ENCODE data around the gene FGD5.

Gene FGD5

DNA sequence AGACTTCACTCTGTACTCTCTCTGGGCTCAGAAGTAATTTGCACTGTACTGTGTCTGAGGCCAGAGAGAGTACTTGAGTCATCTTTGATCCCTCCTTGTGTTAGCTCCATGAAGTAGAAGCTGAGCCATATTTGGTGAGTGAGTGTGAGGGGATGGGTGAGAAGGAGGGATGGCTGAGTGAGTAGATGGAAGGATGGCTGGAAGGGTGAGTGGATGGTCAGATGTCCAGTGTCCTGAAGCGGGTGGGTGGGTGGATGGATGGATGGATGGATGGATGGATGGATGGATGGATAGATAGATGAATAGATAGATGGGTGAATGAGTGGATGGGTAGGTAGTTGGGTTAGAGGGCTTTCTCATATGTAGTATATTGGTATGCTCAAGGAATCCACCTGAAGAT lies 39.3 kb downstream of the FGD5 start:
- no peak for DNase-seq

DNA sequence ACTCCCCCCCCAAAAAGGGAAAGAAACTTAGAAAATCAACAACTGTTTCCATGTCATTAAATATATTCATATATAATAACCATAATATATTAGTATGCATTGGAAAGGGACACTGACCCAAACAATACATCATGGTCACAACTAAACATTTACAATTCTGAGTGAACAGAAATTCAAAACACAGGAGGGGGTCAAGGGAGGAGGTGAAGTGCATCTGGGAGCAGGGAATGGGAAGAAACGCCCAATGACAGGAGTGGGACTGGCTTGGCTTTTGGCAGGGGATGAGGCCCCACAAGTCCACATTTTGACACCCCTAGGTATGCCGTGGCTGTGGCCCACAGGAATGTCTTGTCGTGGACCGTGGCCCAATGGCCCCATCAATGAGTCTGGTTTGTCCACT lies 41.1 kb downstream of the FGD5 start:
- DNase-seq, result no peak

DNA sequence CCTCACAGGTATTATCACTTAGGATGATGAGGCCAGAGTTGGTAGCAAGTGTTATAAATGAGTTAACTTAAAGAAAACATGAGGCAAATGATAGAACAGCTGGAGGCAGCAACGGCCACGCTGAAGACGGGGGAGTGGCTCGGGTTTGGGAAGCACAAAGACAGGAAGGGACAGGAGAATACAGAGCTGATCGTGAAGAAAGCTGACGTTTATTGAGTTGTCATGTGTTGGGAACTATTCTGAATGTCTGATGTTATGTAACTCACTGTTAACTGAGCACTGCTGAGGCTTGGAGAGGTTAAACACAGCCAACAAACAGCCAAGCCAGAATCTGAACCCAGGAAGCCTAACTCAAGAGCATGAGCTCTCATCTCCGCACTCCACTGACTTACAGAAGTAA lies 42.3 kb downstream of the FGD5 start:
- no peak for DNase-seq

DNA sequence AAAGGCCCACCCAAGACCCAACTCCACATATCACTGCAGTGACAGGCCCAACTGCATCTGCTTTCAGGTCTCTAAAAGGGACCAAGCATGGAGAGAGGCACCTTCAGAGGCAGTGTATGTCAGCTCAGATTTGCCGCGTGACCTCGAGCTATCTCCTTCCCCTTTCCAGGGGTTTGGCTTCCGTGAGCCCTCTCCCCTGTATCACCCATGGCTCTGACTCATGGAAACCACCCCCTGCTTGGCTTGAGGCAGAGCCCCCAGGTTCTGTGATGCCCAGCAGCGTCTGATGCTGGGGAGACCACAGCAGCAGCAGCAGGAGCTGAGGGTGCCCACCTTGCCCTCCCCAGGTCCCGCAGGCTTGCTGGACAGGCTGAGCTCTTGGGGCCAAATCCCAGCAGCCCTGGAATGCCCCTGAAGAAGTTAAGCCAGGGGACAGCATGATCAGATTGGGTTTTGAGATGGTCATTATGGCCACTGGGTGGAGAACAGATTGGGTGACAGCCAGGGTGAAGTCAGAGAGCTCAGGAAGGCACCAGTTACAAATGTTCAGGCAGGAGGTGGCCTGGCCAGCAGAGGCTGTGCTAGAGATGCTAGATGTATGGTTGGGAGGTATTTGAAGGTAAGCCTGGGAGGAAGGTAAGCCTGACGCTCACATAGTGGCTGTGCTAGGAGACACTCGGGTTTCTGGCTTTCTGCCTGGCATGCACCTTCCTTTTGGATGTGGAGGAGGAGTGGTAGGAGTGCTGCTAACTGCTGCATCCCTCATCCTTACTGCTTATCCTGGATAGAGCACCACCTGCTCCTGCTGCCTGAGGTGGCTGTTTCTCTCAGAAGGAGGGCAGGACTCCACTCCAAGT lies 42.9 kb downstream of the FGD5 start:
- no peak for DNase-seq

DNA sequence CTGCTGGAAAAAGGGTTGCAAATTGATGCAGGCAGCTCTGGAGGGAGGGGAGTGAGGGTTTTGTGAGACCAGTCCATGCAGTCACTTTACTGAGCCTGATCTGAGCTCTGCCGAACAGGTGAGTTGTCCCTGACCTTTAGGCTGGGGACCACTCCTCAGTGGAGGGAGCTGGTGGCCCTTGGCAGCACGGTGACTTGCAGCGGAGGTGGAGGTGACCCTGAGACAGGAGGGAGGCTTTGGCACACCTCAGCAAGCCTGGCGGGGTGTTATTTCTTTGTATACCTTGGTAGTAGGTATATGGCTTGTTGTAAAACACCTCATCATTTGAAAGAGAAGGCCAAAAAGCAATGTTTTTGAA lies 43.5 kb downstream of the FGD5 start:
- DNase-seq, result no peak

DNA sequence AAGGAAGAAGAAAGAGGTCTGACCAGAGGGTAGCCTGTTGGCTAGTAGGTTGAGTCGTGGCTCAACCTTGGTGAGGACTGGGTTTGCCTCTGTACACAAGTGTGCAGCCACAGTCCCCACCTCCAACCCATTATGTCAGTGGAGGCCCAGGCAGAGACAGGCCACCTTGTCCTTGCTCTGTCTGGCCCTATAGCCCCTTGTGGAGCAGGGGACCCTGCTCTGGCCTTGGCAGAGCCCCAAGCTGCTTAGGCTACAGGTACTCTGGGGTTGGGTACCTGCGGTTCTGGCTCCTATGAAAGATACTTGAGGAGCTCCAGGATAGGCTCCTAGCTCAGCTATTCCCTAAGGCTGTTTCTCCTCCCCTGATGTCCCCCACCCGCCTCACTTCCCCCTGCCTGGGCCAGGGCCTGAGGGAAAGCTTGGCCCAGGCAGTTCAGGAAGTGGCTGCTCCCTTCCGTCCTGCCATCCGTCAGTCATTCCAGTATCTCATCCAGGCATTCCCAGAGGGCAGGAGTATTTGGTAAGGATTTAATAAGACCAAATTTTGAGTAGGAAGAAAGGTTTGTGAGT lies 44.0 kb downstream of the FGD5 start:
- no peak for DNase-seq

DNA sequence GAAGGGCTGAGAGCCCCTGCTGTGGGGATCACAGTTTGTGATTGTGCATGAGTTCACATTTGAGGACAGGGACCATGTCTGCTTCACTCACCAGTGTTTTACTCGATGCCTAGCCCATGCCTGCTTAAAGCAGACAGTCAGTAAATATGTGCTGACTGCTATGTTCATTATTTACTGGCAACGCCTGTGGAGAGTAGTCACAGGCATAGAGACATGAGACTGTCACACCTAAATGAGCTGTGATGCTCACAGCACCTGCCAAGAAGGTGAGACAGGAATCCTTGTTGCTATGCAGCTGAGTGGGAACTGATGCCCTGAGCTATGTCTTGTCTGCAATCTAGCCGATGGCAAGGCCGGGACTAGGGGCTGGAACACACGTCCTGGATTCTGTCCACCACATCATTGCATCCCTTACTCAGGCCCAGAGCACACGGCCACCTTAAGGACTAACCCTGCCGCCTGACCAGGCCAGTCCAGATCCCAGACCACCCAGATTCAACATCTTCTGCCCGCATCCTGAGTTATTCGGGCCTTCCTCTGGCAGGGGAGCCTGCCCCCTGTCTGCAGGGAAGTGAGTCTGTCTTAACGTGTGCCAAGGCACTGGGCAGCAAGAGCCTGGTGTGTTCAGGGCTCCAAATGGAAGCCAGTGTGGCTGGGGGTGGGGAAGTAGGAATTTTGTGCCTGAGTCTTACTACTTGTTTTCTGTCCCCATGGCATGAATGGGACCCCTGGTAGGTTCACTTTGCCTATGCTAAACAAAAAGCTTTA lies 44.8 kb downstream of the FGD5 start:
- DNase-seq, result no peak

DNA sequence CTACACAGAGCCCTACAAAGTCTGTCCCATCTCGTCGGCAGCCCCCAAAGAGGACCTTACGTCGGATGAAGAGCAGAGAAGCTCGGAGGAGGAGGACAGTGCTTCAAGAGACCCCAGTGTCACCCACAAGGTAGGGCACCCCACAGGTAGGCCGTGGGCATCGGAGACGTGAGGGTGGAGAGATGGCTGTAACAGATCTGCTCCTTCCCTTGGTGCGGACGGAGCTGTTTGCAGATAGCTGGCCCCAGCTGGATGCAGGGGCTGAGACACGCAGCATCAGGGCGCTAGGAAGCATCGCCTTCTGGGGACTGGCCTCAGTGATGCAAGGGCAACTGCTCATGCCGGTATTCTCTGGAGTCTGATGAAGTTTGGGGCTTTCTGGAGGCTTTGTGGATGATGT lies 45.4 kb downstream of the FGD5 start:
- no peak for DNase-seq

DNA sequence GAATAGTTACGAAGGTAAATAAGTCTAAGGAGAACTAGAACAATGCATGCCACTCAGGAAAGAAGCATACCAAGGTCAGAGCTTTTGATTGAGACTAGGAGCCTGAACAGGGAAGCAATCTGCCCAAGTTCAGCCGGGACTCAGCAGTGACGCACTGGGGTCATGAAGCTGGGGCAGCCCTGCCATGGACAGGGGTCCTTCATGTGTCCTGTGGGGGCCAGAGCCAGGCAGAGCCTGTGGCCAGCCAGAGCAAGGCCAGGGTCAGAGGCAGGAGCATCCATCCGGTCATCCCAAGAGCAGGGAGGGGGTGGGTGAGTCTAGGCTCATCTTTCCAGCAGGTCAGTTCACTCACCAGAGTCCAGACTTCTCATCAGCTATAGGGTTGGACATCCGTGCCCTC lies 47.9 kb downstream of the FGD5 start:
- DNase-seq, result no peak

DNA sequence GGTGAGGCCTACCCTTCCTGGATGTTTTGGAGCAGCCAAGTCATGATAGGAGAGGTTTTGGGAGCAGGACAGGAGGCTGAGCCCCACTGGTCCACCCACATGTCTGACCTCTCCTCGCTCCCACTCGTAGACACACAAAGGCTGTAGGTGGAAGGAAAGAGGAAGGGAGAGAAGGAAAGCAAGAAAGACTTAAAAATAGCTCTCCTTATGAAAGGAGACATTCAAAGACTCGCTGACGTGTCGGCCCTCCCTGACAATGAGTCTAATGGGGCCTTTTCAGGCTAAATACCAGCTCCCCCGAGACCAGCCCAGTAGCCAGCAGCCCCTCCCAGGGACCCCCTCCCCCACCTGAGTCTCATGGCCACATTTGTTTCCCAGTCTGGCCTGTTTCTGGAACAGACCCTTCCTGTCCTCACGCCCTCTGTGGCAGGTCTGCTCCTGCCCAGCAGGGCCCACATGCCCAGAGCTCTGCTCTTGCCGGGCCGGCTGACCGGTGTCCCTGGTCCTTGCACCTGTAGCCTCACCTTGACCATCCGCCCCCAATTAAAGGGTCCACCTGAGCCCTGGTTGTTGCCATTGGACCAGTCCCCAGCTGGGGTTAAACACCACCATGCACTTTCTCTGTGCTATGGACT lies 49.3 kb downstream of the FGD5 start:
- no peak for DNase-seq

DNA sequence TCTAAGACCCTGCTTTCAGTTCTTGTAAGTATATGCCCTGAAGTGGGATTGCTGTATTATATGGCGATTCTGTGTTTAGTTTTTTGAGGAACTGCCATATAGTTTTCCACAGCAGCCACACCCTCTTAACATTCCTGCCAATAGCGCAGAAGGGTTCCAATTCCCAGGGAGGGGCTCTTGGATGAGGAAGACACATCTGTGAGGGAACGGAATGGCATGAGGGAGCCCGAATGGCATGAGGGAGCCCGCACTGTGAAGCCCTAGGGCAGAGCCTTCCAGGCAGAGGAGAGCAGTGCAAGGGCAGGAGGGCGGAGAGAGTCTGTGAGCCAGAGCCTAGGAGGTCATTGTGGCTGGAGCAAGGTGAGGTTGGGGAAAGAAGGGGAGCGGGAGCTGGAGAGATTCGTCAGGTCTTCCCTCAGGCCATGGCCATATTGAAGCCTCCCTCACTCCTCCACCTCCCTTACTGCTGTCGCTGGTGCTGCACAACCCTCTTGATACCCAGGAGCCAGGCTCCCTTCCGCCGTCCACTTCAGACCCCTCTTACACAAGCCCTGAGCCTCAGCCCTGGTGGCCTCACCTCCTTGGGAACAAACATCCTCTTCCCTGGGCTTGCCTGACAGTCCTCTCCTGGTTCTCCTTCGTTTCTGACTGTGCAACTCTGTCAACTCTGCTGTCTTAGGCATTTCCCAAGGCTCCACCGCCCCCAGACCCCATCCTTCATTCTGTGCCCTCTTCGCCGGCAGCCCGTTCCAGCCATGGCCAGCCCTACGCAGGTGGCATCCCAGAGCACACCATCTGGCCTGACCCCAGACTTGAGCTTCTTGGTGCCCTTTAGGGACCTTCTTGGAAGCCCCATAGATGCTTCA lies 51.4 kb downstream of the FGD5 start:
- no peak for DNase-seq

DNA sequence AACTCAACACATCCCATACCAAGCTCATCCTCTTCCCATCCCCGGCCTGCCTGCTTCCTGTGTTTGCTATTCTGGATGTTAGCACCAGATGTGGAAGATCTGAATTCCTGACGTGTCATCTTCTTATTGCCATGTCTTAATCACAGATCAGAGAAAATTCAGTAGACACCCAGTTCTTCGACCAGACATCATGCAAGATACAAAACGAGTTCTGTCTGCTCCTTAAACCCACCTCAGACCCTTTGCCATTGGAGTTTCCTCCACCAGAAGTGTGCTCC lies 52.0 kb downstream of the FGD5 start:
- no peak for DNase-seq

DNA sequence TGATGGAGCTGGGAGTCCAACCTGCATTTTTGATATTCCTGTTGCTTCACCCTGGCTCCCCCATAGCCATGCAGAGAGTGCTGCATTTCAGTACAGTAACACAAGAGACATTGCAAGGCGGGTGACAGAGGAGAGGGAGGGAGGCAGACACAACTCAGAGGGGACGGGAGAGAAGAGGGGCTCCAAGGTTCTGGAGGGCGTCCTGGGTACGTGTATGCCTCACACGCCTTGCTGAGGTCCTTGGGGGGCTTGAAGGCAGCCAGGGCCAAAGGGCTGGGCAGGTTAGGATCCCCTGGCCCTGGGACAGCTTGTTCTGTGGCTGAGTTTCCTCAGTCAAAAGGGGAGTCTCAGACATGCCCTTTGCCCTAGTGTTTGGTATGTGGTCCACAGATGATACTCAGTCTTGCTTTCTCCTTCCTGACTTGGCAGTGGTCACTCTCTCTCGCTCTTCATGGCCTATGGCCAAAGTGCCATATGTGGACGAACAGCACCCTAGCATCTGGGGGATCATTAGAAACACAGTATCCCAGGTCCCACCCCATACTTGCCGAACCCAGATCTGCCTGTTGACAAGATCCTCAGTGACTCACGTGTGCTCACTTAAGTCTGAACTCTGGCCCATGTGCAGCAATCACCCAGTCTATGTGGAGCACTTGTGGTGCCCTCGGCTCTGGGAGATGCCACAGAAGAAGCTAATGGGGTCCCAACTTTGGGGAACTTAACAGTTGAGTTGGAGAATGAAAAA lies 52.9 kb downstream of the FGD5 start:
- no peak for DNase-seq

DNA sequence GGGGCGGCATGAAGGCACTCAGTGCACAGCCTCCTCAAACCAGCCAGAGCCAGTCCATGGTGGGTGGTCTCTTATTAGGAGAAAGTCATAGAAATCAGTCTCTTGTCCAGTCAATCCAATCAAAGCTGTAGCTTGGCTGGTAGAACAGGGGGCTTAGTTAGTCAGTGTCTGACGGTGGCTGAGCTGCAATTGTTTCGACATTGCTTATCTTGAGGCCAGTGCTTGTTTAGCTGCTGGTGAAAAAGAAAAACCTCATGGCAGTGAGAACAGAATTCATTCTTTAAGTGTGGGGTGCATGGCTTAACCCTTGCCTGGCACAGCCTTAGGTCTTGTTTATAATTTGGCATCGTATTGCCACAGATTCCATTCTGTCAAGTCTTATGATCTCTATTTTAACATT lies 53.9 kb downstream of the FGD5 start:
- no peak for DNase-seq

DNA sequence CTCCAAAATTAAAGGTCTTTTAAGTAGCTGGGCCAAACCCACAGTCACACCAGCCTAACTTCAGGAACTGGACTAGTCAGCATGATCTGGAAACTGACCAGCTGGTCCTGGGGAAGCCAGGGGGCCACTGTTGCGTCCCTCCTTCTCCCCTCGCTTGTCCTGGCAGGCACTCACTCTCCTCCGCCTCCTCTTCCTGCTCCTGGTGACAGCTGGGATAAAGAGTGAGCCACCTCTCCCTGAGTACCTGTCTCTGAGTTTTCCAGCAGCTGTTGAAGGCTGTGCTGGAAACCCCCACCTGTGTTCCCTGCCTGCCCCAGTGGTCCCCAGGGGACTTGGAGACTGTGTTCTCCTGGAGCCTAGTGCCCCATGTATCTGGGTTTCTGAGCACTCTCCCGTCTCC lies 56.0 kb downstream of the FGD5 start:
- no peak for DNase-seq

DNA sequence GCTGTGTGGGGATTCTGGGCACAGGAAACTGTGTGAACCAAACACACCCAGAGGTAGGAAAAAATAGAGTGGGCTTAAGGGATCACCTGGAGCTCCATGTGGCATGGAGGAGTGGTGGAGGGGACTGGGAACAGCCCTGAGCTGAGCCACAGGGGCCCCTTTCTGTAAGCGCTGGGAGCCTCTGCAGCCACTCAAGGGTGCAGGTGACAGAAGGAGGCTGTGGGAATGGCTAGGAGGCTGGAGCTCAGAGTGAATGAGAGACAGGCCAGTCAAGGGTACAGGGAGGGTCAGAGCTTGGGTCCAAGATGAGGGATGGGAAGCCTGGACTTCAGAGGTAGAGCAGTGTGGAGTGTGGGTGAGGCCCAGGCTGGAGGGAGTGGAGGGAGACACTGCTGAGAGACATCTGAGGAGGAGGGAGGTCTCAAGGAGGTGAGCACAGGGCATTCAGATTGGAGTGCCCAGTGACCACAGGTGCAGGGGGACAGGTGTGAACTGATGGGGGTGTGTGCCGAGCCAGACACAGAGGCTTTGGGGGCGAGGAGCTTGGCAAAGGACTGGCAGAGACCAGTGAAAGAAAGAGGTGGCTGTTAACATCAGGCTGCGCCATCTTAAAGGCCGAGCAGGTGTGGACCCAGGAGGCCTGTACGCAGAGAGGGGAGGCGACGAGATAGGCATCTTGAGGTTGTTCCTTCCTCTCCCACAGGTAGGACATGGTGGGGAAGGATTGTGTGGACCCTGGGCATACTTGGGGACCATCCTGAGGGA lies 56.8 kb downstream of the FGD5 start:
- DNase-seq, result no peak

DNA sequence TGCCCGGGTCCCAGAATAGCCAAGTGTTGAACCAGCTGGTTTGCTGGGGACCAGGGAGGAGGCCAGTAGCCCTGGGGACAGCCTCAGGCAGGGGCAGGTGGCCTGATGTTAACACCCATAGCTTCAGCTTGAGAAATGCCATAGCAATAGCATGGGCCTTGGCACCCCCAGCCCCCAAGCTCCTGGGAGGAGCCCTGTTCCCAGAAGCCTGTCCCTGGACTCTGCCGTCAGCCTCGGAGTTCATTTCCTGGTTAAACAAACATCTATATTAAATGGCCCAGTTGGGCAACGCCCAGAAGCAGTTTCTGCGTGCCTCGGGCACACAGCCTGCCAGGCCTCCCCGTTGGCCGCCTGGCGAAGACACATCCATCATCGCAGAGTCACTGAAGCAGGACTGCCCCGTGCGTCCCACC lies 58.2 kb downstream of the FGD5 start:
- no peak for DNase-seq

DNA sequence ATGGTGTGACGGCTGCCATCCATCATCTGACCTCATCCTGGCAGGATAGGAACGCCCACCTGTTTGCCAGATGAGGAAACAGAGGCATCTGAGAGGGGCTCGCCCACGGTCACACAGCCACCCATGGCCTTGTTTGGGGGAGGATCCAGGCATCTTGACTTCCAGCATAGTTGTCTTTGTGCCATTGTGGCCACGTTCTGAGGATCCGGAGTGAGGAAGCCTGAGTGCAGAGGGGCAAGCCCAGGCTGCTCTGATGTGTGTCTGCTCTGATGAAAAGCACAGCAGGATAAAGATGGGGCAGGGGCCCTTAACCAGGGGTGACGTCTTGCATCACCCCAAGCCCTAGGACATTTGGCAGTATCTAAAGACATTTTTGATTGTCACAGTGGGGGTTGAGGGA lies 58.7 kb downstream of the FGD5 start:
- no peak for DNase-seq

DNA sequence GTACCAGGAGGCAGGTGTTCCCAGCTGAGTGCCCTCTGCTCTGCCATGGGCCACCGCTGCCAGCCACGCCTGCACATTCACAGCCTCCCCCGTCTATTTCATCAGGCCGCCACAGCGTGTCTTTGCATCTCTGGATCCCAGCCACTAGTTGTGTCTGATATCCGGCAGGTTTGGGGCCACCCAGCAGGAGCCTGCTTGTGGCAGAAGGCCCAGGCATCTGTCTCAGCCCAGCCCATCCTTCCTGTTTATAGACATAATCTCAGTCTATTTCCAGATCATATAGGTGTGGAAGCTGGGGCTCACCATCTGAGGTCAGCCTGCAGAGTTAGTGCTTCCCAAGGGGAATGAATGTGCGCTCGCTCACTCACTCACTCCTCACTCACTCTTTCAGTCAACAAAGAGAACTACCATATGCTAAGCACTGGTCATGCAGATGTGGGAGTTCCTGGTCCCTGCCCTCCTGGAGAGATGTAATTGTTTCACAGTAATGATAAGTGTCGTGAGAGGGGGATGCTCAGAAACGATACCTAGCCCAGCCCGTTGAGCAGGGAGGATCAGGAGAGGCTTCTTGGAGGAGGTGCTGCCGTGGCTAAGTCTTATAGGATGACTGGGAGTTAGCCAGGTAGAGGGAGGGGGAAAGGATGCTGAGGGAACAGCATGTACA lies 60.6 kb downstream of the FGD5 start:
- DNase-seq, result peak; percentile 62

DNA sequence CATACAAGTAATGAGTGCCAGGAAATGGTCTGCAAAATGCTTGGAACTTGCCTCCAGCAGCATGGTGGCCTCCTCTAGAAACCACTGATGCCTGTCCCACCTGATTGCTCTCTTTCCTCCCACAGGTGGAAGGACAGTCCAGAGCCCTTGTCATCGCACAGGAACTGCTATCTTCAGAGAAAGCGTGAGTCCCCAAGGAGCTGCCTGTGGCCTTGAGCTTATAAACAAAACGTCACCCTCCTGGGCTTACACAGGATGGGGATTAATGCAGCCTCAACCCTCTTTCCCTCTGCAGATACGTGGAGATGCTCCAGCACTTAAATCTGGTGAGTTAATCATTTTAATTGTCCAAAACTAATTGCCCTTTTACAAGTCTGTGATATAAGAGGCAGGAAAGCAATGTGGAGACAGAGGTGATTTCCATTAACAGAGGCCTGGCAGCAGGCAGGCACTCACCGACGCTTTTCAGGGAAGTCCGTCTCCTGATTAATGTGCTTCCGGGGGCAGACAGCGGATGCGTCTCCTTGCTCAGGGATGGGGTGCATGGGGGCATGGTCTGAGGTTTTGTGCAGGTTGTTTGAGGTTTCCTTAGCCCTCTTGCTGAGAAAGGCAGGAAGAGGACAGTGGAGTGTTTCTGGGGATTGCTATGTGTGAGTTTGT lies 61.8 kb downstream of the FGD5 start:
- DNase-seq, result no peak

Data from eye (tissue), 1 donor.